ENCODE measurements around the gene NUP210L. TPM values are rescaled to one million over a fixed set of nuclear protein-coding genes. Genes with fewer than 3 reads are reported as not detected.

Gene NUP210L
- polyA plus RNA-seq (2013), result 0.01 and 0.03 TPM in 2 replicates

- H2AFZ ChIP-seq (ENCODE audit: insufficient read depth, low read length, poor library complexity), result no peak within 1 kb of the TSS
- no peaks in the 10 kb centered on the region for H3K27me3 ChIP-seq (ENCODE audit: insufficient read depth, low read length)
- DNase-seq, result peak; percentile 15 to 38
- no peak within 1 kb of the TSS for H2BK120ac ChIP-seq (ENCODE audit: insufficient read depth, low read length, poor library complexity)
- no peak within 1 kb of the TSS for H2BK12ac ChIP-seq (ENCODE audit: low read length)
- no peaks in the 10 kb centered on the region for H3K9me3 ChIP-seq (ENCODE audit: insufficient read depth, low read depth, low read length)
- no peak within 1 kb of the TSS for H4K8ac ChIP-seq (ENCODE audit: low read depth, low read length)
- no peak within 1 kb of the TSS for H3K23ac ChIP-seq (ENCODE audit: low read length)
- no peak within 1 kb of the TSS for H3K4me2 ChIP-seq (ENCODE audit: low read length)
- no peaks in the 10 kb centered on the region for H3K4me1 ChIP-seq (ENCODE audit: control insufficient read depth in 1 of 2, insufficient read depth in 2 of 2, low read length in 2 of 2)
- H3K4me3 ChIP-seq (ENCODE audit: low read depth, low read length), result no peak within 1 kb of the TSS
- no peak within 1 kb of the TSS for H3K4ac ChIP-seq (ENCODE audit: low read depth, low read length)
- no peak within 1 kb of the TSS for H2BK5ac ChIP-seq (ENCODE audit: low read depth, low read length, poor library complexity)
- H3K36me3 ChIP-seq (ENCODE audit: control insufficient read depth in 1 of 2, insufficient read depth in 2 of 2, low read length in 2 of 2), result peaks cover 6 to 20% of the 10 kb centered on the region in 2 experiments
- no peak within 1 kb of the TSS for H3K18ac ChIP-seq (ENCODE audit: low read length)
- H2AK5ac ChIP-seq (ENCODE audit: low read length), result no peak within 1 kb of the TSS
- no peaks in the 10 kb centered on the region for H3K79me2 ChIP-seq (ENCODE audit: control insufficient read depth, insufficient read depth, low read length, poor library complexity)
- H3K9ac ChIP-seq (ENCODE audit: low read length), result no peak within 1 kb of the TSS
- no peak within 1 kb of the TSS for H3K27ac ChIP-seq (ENCODE audit: low read depth, low read length)
- no CpG with 5 or more reads among the region's 29 CpGs for WGBS (ENCODE audit: extremely low coverage, insufficient coverage, insufficient read length)
- H4K91ac ChIP-seq (ENCODE audit: low read depth, low read length), result no peak within 1 kb of the TSS
- H3K79me1 ChIP-seq (ENCODE audit: low read length), result no peaks in the 10 kb centered on the region
- no peak within 1 kb of the TSS for H3K14ac ChIP-seq (ENCODE audit: low read length)
- H4K12ac ChIP-seq (ENCODE audit: low read depth, low read length), result no peak within 1 kb of the TSS
Observed at GRCh38 chr1:154154534-154155191, at the start of gene NUP210L. TSS of gene NUP210L (minus strand) at chr1:154155073.

GRCh38 chr1:154199563-154199879 is 44.6 kb upstream of the NUP210L start:
- Histone ChIP-seq H3K4ac (ENCODE audit: low read depth, low read length) (no peak overlapping the region), H3K9ac (ENCODE audit: low read length) (no peak overlapping the region), H3K23ac (ENCODE audit: low read length) (no peak overlapping the region), H3K9me3 (ENCODE audit: insufficient read depth, low read depth, low read length) (no peaks in the 10 kb centered on the region), H2BK5ac (ENCODE audit: low read depth, low read length, poor library complexity) (no peak overlapping the region), H3K18ac (ENCODE audit: low read length) (no peak overlapping the region), H4K8ac (ENCODE audit: low read depth, low read length) (no peak overlapping the region), H3K4me1 (ENCODE audit: control insufficient read depth in 1 of 2, insufficient read depth in 2 of 2, low read length in 2 of 2) (peaks cover 0 to 2% of the 10 kb centered on the region in 2 experiments), H3K36me3 (ENCODE audit: control insufficient read depth in 1 of 2, insufficient read depth in 2 of 2, low read length in 2 of 2) (no peaks in the 10 kb centered on the region), H4K12ac (ENCODE audit: low read depth, low read length) (no peak overlapping the region), H3K14ac (ENCODE audit: low read length) (no peak overlapping the region), H2AFZ (ENCODE audit: insufficient read depth, low read length, poor library complexity) (no peak overlapping the region), H4K91ac (ENCODE audit: low read depth, low read length) (no peak overlapping the region), H3K27ac (ENCODE audit: low read depth, low read length) (no peak overlapping the region), H3K4me2 (ENCODE audit: low read length) (no peak overlapping the region), H2BK120ac (ENCODE audit: insufficient read depth, low read length, poor library complexity) (no peak overlapping the region), H2BK12ac (ENCODE audit: low read length) (no peak overlapping the region), H3K79me1 (ENCODE audit: low read length) (no peaks in the 10 kb centered on the region), H3K79me2 (ENCODE audit: control insufficient read depth, insufficient read depth, low read length, poor library complexity) (no peaks in the 10 kb centered on the region), H3K27me3 (ENCODE audit: insufficient read depth, low read length) (no peaks in the 10 kb centered on the region), H2AK5ac (ENCODE audit: low read length) (no peak overlapping the region), H3K4me3 (ENCODE audit: low read depth, low read length) (no peak overlapping the region)
- DNase-seq, result no peak
- no CpG with 5 or more reads among the region's 3 CpGs for whole genome bisulfite sequencing (ENCODE audit: extremely low coverage, insufficient coverage, insufficient read length)

GRCh38 chr1:154198756-154199562 is 44.1 kb upstream of the NUP210L start:
- Histone ChIP-seq H3K23ac (ENCODE audit: low read length) (no peak overlapping the region), H4K12ac (ENCODE audit: low read depth, low read length) (no peak overlapping the region), H4K91ac (ENCODE audit: low read depth, low read length) (no peak overlapping the region), H3K36me3 (ENCODE audit: control insufficient read depth in 1 of 2, insufficient read depth in 2 of 2, low read length in 2 of 2) (no peaks in the 10 kb centered on the region), H3K4me3 (ENCODE audit: low read depth, low read length) (no peak overlapping the region), H3K4me2 (ENCODE audit: low read length) (peak overlapping the region; percentile 26), H3K4me1 (ENCODE audit: control insufficient read depth in 1 of 2, insufficient read depth in 2 of 2, low read length in 2 of 2) (peaks cover 0 to 2% of the 10 kb centered on the region in 2 experiments), H2AFZ (ENCODE audit: insufficient read depth, low read length, poor library complexity) (no peak overlapping the region), H2BK5ac (ENCODE audit: low read depth, low read length, poor library complexity) (no peak overlapping the region), H2BK12ac (ENCODE audit: low read length) (no peak overlapping the region), H2BK120ac (ENCODE audit: insufficient read depth, low read length, poor library complexity) (no peak overlapping the region), H3K9me3 (ENCODE audit: insufficient read depth, low read depth, low read length) (no peaks in the 10 kb centered on the region), H3K9ac (ENCODE audit: low read length) (peak overlapping the region; percentile 40), H3K27ac (ENCODE audit: low read depth, low read length) (no peak overlapping the region), H3K14ac (ENCODE audit: low read length) (no peak overlapping the region), H4K8ac (ENCODE audit: low read depth, low read length) (no peak overlapping the region), H3K79me1 (ENCODE audit: low read length) (no peaks in the 10 kb centered on the region), H3K79me2 (ENCODE audit: control insufficient read depth, insufficient read depth, low read length, poor library complexity) (no peaks in the 10 kb centered on the region), H3K27me3 (ENCODE audit: insufficient read depth, low read length) (no peaks in the 10 kb centered on the region), H2AK5ac (ENCODE audit: low read length) (no peak overlapping the region), H3K18ac (ENCODE audit: low read length) (no peak overlapping the region), H3K4ac (ENCODE audit: low read depth, low read length) (no peak overlapping the region)
- peak; percentile 39 to 82 for DNase-seq
- no CpG with 5 or more reads among the region's 5 CpGs for WGBS (ENCODE audit: extremely low coverage, insufficient coverage, insufficient read length)

- Histone ChIP-seq H3K79me2 (ENCODE audit: control insufficient read depth, insufficient read depth, low read length, poor library complexity) (no peaks in the 10 kb centered on the region), H3K4ac (ENCODE audit: low read depth, low read length) (no peak overlapping the region), H3K79me1 (ENCODE audit: low read length) (no peaks in the 10 kb centered on the region), H2BK12ac (ENCODE audit: low read length) (no peak overlapping the region), H4K12ac (ENCODE audit: low read depth, low read length) (no peak overlapping the region), H3K4me2 (ENCODE audit: low read length) (no peak overlapping the region), H3K4me1 (ENCODE audit: control insufficient read depth in 1 of 2, insufficient read depth in 2 of 2, low read length in 2 of 2) (peaks cover 0 to 2% of the 10 kb centered on the region in 2 experiments), H2AK5ac (ENCODE audit: low read length) (no peak overlapping the region), H3K27ac (ENCODE audit: low read depth, low read length) (no peak overlapping the region), H2BK120ac (ENCODE audit: insufficient read depth, low read length, poor library complexity) (no peak overlapping the region), H3K36me3 (ENCODE audit: control insufficient read depth in 1 of 2, insufficient read depth in 2 of 2, low read length in 2 of 2) (no peaks in the 10 kb centered on the region), H4K91ac (ENCODE audit: low read depth, low read length) (no peak overlapping the region), H3K9ac (ENCODE audit: low read length) (no peak overlapping the region), H4K8ac (ENCODE audit: low read depth, low read length) (no peak overlapping the region), H3K14ac (ENCODE audit: low read length) (no peak overlapping the region), H3K9me3 (ENCODE audit: insufficient read depth, low read depth, low read length) (no peaks in the 10 kb centered on the region), H3K23ac (ENCODE audit: low read length) (no peak overlapping the region), H3K4me3 (ENCODE audit: low read depth, low read length) (no peak overlapping the region), H3K18ac (ENCODE audit: low read length) (no peak overlapping the region), H2AFZ (ENCODE audit: insufficient read depth, low read length, poor library complexity) (no peak overlapping the region), H3K27me3 (ENCODE audit: insufficient read depth, low read length) (no peaks in the 10 kb centered on the region), H2BK5ac (ENCODE audit: low read depth, low read length, poor library complexity) (no peak overlapping the region)
- no peak for DNase-seq
- no CpG with 5 or more reads among the region's 8 CpGs for WGBS (ENCODE audit: extremely low coverage, insufficient coverage, insufficient read length)
Observed at GRCh38 chr1:154193821-154194220, 38.9 kb upstream of the NUP210L start.

Data from trophoblast cell (in vitro differentiated cells and primary cell).